ENCODE measurements around the gene RIMBP3B. TPM values are rescaled to one million over a fixed set of nuclear protein-coding genes. Genes with fewer than 3 reads are reported as not detected.
"Not testable (repeated sequence)": the region's sequence is repeated elsewhere in the genome, so short reads cannot be mapped to it uniquely, and the experiment has no call there.

RIMBP3B gene
- total and polyA plus RNA-seq, 9 of the 15 experiments (the other 6 are each of a cell fraction or from before 2014, with no cell fraction given) = 0.01 to 0.55 (median 0.16) TPM; not detected in 1

GRCh38 chr22:21368603-21369310, 14.8 kb upstream of the RIMBP3B start:
- H2AFZ ChIP-seq (ENCODE audit: low read depth, low read length); H4K20me1 ChIP-seq (replicated peaks; ENCODE audit: control insufficient read depth, insufficient read depth, low read length); H3K9ac ChIP-seq (ENCODE audit: insufficient read depth in 1 of 2, low read depth in 2 of 2, low read length in 2 of 2); H3K79me2 ChIP-seq (ENCODE audit: control insufficient read depth, insufficient read depth, low read length); H3K36me3 ChIP-seq (ENCODE audit: control insufficient read depth, insufficient read depth, low read length); ATAC-seq; intact Hi-C loops (cut with micrococcal nuclease); H3K9me3 ChIP-seq (replicated peaks; ENCODE audit: control insufficient read depth, insufficient read depth, low read depth, low read length); in situ Hi-C loops (cut with MboI); FAIRE-seq; H3K27me3 ChIP-seq (ENCODE audit: control insufficient read depth in 2 of 2, insufficient read depth in 2 of 2, low read length in 2 of 2); H3K27ac ChIP-seq (ENCODE audit: extremely low read depth, low read depth, low read length); H3K9me1 ChIP-seq (ENCODE audit: control insufficient read depth, insufficient read depth, low read length); H3K4me3 ChIP-seq; H3K4me1 ChIP-seq (replicated peaks in 1 of 2; ENCODE audit: control insufficient read depth in 2 of 2, insufficient read depth in 2 of 2, low read length in 2 of 2); POLR2A ChIA-PET; CTCF ChIA-PET (ENCODE audit: low intra/inter-chr PET ratio); H3K4me2 ChIP-seq (ENCODE audit: insufficient read depth, low read length); BruUV-seq (replicated peaks): not testable (repeated sequence)
- WGBS (ENCODE audit: insufficient coverage, low coverage, missing lambda C conversion rate) = 4% methylated on average over 4 of the region's 12 CpGs
- peak in 1 of 4 experiments; percentile 0 for DNase-seq (ENCODE audit: extremely low read depth in 1 of 4, low spot score in 3 of 4)

GRCh38 chr22:21375880-21376279, 7.7 kb upstream of the RIMBP3B start:
- BruUV-seq (replicated peaks); H3K79me2 ChIP-seq (ENCODE audit: control insufficient read depth, insufficient read depth, low read length); H2AFZ ChIP-seq (ENCODE audit: low read depth, low read length); CTCF ChIA-PET (ENCODE audit: low intra/inter-chr PET ratio); H3K27ac ChIP-seq (ENCODE audit: extremely low read depth, low read depth, low read length); H4K20me1 ChIP-seq (replicated peaks; ENCODE audit: control insufficient read depth, insufficient read depth, low read length); H3K27me3 ChIP-seq (ENCODE audit: control insufficient read depth in 2 of 2, insufficient read depth in 2 of 2, low read length in 2 of 2); H3K4me1 ChIP-seq (replicated peaks in 1 of 2; ENCODE audit: control insufficient read depth in 2 of 2, insufficient read depth in 2 of 2, low read length in 2 of 2); H3K9me1 ChIP-seq (ENCODE audit: control insufficient read depth, insufficient read depth, low read length); intact Hi-C loops (cut with micrococcal nuclease); H3K9me3 ChIP-seq (replicated peaks; ENCODE audit: control insufficient read depth, insufficient read depth, low read depth, low read length); FAIRE-seq; H3K4me3 ChIP-seq; DNase-seq (ENCODE audit: extremely low read depth in 1 of 4, low spot score in 3 of 4); H3K9ac ChIP-seq (ENCODE audit: insufficient read depth in 1 of 2, low read depth in 2 of 2, low read length in 2 of 2); H3K36me3 ChIP-seq (ENCODE audit: control insufficient read depth, insufficient read depth, low read length); H3K4me2 ChIP-seq (ENCODE audit: insufficient read depth, low read length); POLR2A ChIA-PET: not testable (repeated sequence)
- in situ Hi-C loops (cut with MboI) = loop anchor here (5.0 kb wide), 1 partner anchor 181 kb away; no protein-coding TSS in a partner anchor
- WGBS (ENCODE audit: insufficient coverage, low coverage, missing lambda C conversion rate) = no CpG with 5 or more reads among the region's 4 CpGs
- peak; percentile 31; the same call in 2 of the 3 replicates for ATAC-seq

GRCh38 chr22:21384468-21385357, 1.2 kb downstream of the RIMBP3B start:
- CTCF ChIA-PET (ENCODE audit: low intra/inter-chr PET ratio); H3K9me3 ChIP-seq (replicated peaks; ENCODE audit: control insufficient read depth, insufficient read depth, low read depth, low read length); FAIRE-seq; H3K9ac ChIP-seq (ENCODE audit: insufficient read depth in 1 of 2, low read depth in 2 of 2, low read length in 2 of 2); intact Hi-C loops (cut with micrococcal nuclease); H3K27ac ChIP-seq (ENCODE audit: extremely low read depth, low read depth, low read length); H3K27me3 ChIP-seq (ENCODE audit: control insufficient read depth in 2 of 2, insufficient read depth in 2 of 2, low read length in 2 of 2); H3K4me2 ChIP-seq (ENCODE audit: insufficient read depth, low read length); POLR2A ChIA-PET; H4K20me1 ChIP-seq (replicated peaks; ENCODE audit: control insufficient read depth, insufficient read depth, low read length); in situ Hi-C loops (cut with MboI); H3K4me3 ChIP-seq; H2AFZ ChIP-seq (ENCODE audit: low read depth, low read length); H3K9me1 ChIP-seq (ENCODE audit: control insufficient read depth, insufficient read depth, low read length); H3K36me3 ChIP-seq (ENCODE audit: control insufficient read depth, insufficient read depth, low read length); DNase-seq (ENCODE audit: extremely low read depth in 1 of 4, low spot score in 3 of 4); H3K79me2 ChIP-seq (ENCODE audit: control insufficient read depth, insufficient read depth, low read length); H3K4me1 ChIP-seq (replicated peaks in 1 of 2; ENCODE audit: control insufficient read depth in 2 of 2, insufficient read depth in 2 of 2, low read length in 2 of 2): not testable (repeated sequence)
- no CpG with 5 or more reads among the region's 79 CpGs for WGBS (ENCODE audit: insufficient coverage, low coverage, missing lambda C conversion rate)
- ATAC-seq = peak; percentile 55
- BruUV-seq (replicated peaks) = TSS peak; percentile 88

Data from K562 (cell line).